Measurements from ENCODE around the gene SLC12A3. TPM values are rescaled to one million over a fixed set of nuclear protein-coding genes. Genes with fewer than 3 reads are reported as not detected.
"Not testable (repeated sequence)": the region's sequence is repeated elsewhere in the genome, so short reads cannot be mapped to it uniquely, and the experiment has no call there.

Gene SLC12A3
- total RNA-seq, 2 donors from 2014 or later: not detected

DNA sequence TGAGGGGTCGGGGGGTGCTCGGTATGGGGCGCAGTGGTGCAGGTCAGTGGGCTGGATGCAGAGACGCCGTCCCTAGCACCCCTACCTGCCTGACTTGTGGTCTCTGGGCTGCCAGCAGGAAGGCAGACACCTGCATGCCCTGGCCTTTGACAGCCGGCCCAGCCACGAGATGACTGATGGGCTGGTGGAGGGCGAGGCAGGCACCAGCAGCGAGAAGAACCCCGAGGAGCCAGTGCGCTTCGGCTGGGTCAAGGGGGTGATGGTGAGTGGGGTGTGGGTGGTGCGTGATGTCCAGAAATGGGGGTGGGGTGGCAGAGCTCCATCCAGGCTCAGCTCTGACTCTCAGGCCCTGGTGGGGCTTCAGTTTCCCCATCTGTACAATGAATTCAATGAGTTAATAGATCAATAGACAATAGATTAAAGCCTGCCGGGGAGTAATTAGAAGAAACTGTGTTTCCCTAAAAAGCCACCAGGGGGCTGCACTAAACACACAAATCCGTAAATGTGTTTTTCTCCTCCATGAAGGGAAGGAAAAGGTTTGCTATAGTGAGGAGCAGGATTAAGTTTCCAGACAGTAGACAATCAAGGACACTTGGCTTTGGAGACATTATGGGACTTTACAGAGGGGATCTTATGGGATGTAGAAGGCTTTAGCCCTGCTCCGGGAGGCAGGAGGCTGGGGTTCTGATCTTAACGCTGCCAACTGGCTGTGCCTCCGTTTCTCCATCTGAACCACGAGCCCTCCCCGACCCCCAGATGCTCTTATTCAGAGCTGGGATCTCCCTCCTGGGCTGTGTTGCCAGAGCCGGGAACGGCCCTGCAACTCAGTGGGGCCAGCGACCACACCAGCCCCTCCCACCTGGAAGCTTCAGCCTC lies 2.2 kb downstream of the SLC12A3 start:
- peaks cover 13% of the 10 kb centered on the region for H3K4me1 Mint-ChIP-seq (ENCODE audit: low read depth)
- no peaks in the 10 kb centered on the region for H3K9me3 Mint-ChIP-seq
- H3K27me3 Mint-ChIP-seq (ENCODE audit: low read depth): no peaks in the 10 kb centered on the region
- no peak overlapping the region for H3K4me3 Mint-ChIP-seq
- DNase-seq (peak; percentile 45 to 51), ATAC-seq (replicated peaks in 1 of 2) (peak in 1 of 2 donors; percentile 30)
- H3K27ac Mint-ChIP-seq: no peak overlapping the region
- no peaks in the 10 kb centered on the region for H3K36me3 Mint-ChIP-seq (ENCODE audit: insufficient read depth in 2 of 2)

- Mint-ChIP-seq H3K27me3 (ENCODE audit: low read depth) (no peaks in the 10 kb centered on the region), H3K4me3 (no peak overlapping the region), H3K4me1 (ENCODE audit: low read depth) (peaks cover 8% of the 10 kb centered on the region), H3K9me3 (no peaks in the 10 kb centered on the region), H3K36me3 (ENCODE audit: insufficient read depth in 2 of 2) (no peaks in the 10 kb centered on the region), H3K27ac (no peak overlapping the region)
- DNase-seq (no peak), ATAC-seq (replicated peaks in 1 of 2) (no peak)
Measured at GRCh38 chr16:56868175-56868574, 3.2 kb downstream of the SLC12A3 start.

DNA sequence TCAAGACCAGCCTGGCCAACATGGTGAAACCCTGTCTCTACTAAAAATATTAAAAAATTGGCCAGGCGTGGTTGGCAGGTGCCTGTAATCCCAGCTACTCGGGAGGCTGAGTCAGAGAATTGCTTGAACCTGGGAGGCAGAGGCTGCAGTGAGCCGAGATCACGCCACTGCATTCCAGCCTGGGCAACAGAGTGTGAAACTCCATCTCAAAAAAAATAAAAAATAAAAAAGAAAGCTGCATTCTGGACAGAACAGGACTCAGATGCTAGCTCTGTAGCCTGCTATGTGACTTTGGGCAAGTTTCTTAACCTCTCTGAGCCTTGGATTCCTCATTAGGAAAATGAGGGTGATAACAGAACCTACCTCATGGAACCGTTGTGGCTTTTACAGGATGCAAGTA lies 3.8 kb downstream of the SLC12A3 start:
- H3K27ac Mint-ChIP-seq; H3K27me3 Mint-ChIP-seq (ENCODE audit: low read depth); ATAC-seq (replicated peaks in 1 of 2); H3K36me3 Mint-ChIP-seq (ENCODE audit: insufficient read depth in 2 of 2); H3K4me1 Mint-ChIP-seq (ENCODE audit: low read depth); H3K4me3 Mint-ChIP-seq; DNase-seq; H3K9me3 Mint-ChIP-seq: not testable (repeated sequence)

- Mint-ChIP-seq H3K4me1 (ENCODE audit: low read depth) (peaks cover 8% of the 10 kb centered on the region), H3K27ac (no peak overlapping the region), H3K9me3 (no peaks in the 10 kb centered on the region), H3K36me3 (ENCODE audit: insufficient read depth in 2 of 2) (no peaks in the 10 kb centered on the region), H3K27me3 (ENCODE audit: low read depth) (no peaks in the 10 kb centered on the region), H3K4me3 (no peak overlapping the region)
- DNase-seq (peak; percentile 32 to 40), ATAC-seq (replicated peaks in 1 of 2) (peak; percentile 66 to 74)
Measured at GRCh38 chr16:56869513-56870275, 4.7 kb downstream of the SLC12A3 start.

DNA sequence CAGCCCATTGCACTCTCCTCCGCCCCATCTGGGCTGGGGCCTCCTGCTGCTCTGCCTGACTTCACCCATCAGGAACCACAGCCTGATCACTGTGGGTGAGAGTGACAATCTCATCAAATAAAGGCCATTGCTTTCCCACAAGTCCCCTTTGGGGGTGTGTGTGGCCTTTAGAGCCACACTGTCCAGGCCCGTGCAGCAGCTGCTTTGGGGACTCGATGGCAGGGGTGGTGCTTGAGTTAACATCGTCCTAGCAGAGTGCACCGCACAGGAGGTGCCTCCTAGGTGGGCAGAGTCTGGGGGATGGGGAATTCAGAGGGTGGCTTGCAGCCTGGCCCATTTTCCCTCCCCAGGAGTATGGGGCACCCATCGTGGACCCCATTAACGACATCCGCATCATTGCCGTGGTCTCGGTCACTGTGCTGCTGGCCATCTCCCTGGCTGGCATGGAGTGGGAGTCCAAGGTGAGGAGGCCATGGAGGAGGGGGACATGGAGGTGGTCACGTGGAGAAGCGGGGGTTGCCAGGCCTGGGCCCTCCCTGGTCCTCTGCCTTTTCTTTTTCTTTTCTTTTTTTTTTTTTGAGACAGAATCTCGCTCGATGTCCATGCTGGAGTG lies 5.4 kb downstream of the SLC12A3 start:
- Mint-ChIP-seq H3K4me3 (no peak overlapping the region), H3K4me1 (ENCODE audit: low read depth) (peaks cover 8% of the 10 kb centered on the region), H3K36me3 (ENCODE audit: insufficient read depth in 2 of 2) (no peaks in the 10 kb centered on the region), H3K9me3 (no peaks in the 10 kb centered on the region), H3K27ac (no peak overlapping the region), H3K27me3 (ENCODE audit: low read depth) (no peaks in the 10 kb centered on the region)
- no peak for ATAC-seq (replicated peaks in 1 of 2)
- no peak for DNase-seq

- Mint-ChIP-seq H3K27ac (no peak overlapping the region), H3K4me3 (no peak overlapping the region), H3K27me3 (ENCODE audit: low read depth) (no peaks in the 10 kb centered on the region), H3K36me3 (ENCODE audit: insufficient read depth in 2 of 2) (no peaks in the 10 kb centered on the region), H3K9me3 (no peaks in the 10 kb centered on the region), H3K4me1 (ENCODE audit: low read depth) (peaks cover 8% of the 10 kb centered on the region)
- DNase-seq: no peak
- no peak for ATAC-seq (replicated peaks in 1 of 2)
Measured at GRCh38 chr16:56871172-56871593, 6.2 kb downstream of the SLC12A3 start.

- Mint-ChIP-seq H3K4me1 (ENCODE audit: low read depth) (no peaks in the 10 kb centered on the region), H3K27ac (no peak overlapping the region), H3K4me3 (no peak overlapping the region), H3K27me3 (ENCODE audit: low read depth) (no peaks in the 10 kb centered on the region), H3K9me3 (no peaks in the 10 kb centered on the region), H3K36me3 (ENCODE audit: insufficient read depth in 2 of 2) (no peaks in the 10 kb centered on the region)
- ATAC-seq (replicated peaks in 1 of 2) (no peak), DNase-seq (no peak)
Measured at GRCh38 chr16:56872863-56873391, 7.9 kb downstream of the SLC12A3 start.

GRCh38 chr16:56874800-56875199 lies 9.8 kb downstream of the SLC12A3 start:
- Mint-ChIP-seq H3K36me3 (ENCODE audit: insufficient read depth in 2 of 2) (no peaks in the 10 kb centered on the region), H3K4me1 (ENCODE audit: low read depth) (no peaks in the 10 kb centered on the region)
- no peak for ATAC-seq (replicated peaks in 1 of 2)

DNA sequence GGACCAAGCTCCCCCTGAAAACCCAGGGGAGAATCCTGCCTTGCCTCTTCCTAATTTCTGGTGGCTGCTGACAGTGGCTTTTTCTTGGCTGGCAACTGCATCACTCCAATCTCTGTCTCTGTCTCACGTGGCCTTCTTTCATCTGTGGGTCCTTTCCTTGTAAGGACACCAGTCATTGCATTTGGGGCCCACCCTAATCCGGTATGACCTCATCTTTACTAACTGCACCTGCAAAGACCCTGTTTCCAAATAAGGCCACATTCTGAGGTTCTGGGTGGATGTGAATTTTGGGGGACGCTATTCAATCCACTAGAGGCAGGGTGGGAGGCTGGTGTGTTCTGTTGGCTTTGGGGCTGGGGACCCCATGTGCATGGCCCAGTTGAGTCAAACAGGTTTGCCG lies 11.0 kb downstream of the SLC12A3 start:
- Mint-ChIP-seq H3K27ac (no peak overlapping the region), H3K36me3 (ENCODE audit: insufficient read depth in 2 of 2) (no peaks in the 10 kb centered on the region), H3K4me1 (ENCODE audit: low read depth) (no peaks in the 10 kb centered on the region), H3K9me3 (no peaks in the 10 kb centered on the region), H3K4me3 (no peak overlapping the region), H3K27me3 (ENCODE audit: low read depth) (no peaks in the 10 kb centered on the region)
- no peak for ATAC-seq (replicated peaks in 1 of 2)
- DNase-seq: no peak

More at GRCh38 chr16:56874800-56875199, 9.8 kb downstream of the SLC12A3 start:
- no peak for DNase-seq
- Mint-ChIP-seq H3K27me3 (ENCODE audit: low read depth) (no peaks in the 10 kb centered on the region), H3K4me3 (no peak overlapping the region), H3K9me3 (no peaks in the 10 kb centered on the region), H3K27ac (no peak overlapping the region)

DNA sequence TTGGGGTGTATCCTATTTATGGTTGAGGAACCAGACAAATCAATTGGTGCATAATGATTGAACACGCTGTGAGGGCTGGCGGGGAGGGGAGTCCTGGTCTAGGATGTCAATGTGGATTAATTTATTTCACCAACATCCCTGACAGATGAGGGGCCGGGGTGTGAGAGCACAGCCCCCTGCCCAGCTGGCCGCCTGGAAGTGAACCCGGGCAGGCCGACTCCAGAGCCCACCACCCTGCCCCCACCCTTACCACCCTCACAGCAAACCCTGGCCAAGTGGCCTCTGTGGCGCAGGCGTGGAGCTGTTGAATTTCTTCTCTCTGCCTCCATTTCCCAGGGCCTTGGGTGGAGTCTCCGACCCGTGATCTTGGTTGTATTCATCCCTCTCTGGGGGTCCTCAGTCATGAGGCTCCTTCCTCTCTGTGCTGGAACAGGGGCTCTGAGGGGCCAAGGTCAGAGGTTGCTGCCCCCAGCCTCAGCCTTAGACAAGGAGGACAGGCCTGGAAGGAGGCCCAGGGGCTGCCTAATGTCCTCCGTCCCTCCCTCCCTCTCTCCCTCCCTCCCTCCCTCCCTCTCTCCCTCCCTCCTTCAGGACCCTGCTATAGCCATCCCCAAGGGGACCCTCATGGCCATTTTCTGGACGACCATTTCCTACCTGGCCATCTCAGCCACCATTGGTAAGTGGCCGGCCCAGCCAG lies 12.6 kb downstream of the SLC12A3 start:
- no peaks in the 10 kb centered on the region for H3K9me3 Mint-ChIP-seq
- ATAC-seq (replicated peaks in 1 of 2) (no peak), DNase-seq (no peak)
- no peaks in the 10 kb centered on the region for H3K27me3 Mint-ChIP-seq (ENCODE audit: low read depth)
- no peaks in the 10 kb centered on the region for H3K36me3 Mint-ChIP-seq (ENCODE audit: insufficient read depth in 2 of 2)
- H3K27ac Mint-ChIP-seq: no peak overlapping the region
- H3K4me1 Mint-ChIP-seq (ENCODE audit: low read depth): no peaks in the 10 kb centered on the region
- H3K4me3 Mint-ChIP-seq: no peak overlapping the region

GRCh38 chr16:56878282-56878854 lies 13.4 kb downstream of the SLC12A3 start:
- Mint-ChIP-seq H3K36me3 (ENCODE audit: insufficient read depth in 2 of 2) (no peaks in the 10 kb centered on the region), H3K27me3 (ENCODE audit: low read depth) (no peaks in the 10 kb centered on the region), H3K9me3 (no peaks in the 10 kb centered on the region), H3K4me3 (no peak overlapping the region), H3K27ac (no peak overlapping the region), H3K4me1 (ENCODE audit: low read depth) (no peaks in the 10 kb centered on the region)
- DNase-seq: no peak
- no peak for ATAC-seq (replicated peaks in 1 of 2)

GRCh38 chr16:56879276-56879675 lies 14.3 kb downstream of the SLC12A3 start:
- no peak for DNase-seq
- no peak for ATAC-seq (replicated peaks in 1 of 2)
- H3K4me3 Mint-ChIP-seq: no peak overlapping the region
- no peaks in the 10 kb centered on the region for H3K4me1 Mint-ChIP-seq (ENCODE audit: low read depth)
- no peak overlapping the region for H3K27ac Mint-ChIP-seq
- H3K9me3 Mint-ChIP-seq: no peaks in the 10 kb centered on the region
- H3K36me3 Mint-ChIP-seq (ENCODE audit: insufficient read depth in 2 of 2): no peaks in the 10 kb centered on the region
- H3K27me3 Mint-ChIP-seq (ENCODE audit: low read depth): no peaks in the 10 kb centered on the region
